Upper lobe of left lung (tissue), 4 donors: Measurements from ENCODE around the gene FBLN1.
"Not testable (repeated sequence)": the region's sequence is repeated elsewhere in the genome, so short reads cannot be mapped to it uniquely, and the experiment has no call there.

Source experiments
- CTCF ChIP-seq, 6 experiments: fragments of 450-650 bp in 4 of 6; fragments of 200-600 bp in 2 of 6; sonication (generic) in 2 of 6; IDR thresholded peaks; one replicate each; pipeline ENCODE4 v1.5.1; 2016 to 2019; ENCODE audit warnings: antibody characterized with exemption in 6 of 6
- EP300 ChIP-seq, 4 donors: sonication (generic); formaldehyde crosslinking; IDR thresholded peaks; one replicate each; pipeline ENCODE4 v1.5.1; 2017; ENCODE audit warnings: antibody characterized with exemption in 4 of 4, control low read depth in 2 of 4
- POLR2A ChIP-seq, 4 donors: fragments of 450-650 bp; IDR thresholded peaks; one replicate each; pipeline ENCODE4 v1.5.1; 2016 to 2017; ENCODE audit warnings: antibody characterized with exemption in 4 of 4, mild to moderate bottlenecking in 2 of 4
- POLR2AphosphoS5 ChIP-seq, 2 donors: sonication (generic); formaldehyde crosslinking; IDR thresholded peaks; one replicate each; pipeline ENCODE4 v1.5.1; 2017; ENCODE audit warnings: antibody characterized with exemption in 2 of 2

- not testable (repeated sequence) for TF ChIP-seq CTCF, POLR2A, POLR2AphosphoS5, EP300 (IDR thresholded peaks at IDR 0.05)
Measured at GRCh38 chr22:45494306-45494705, 8.4 kb upstream of the FBLN1 start.
